Mucosa of rectum (tissue), 2 donors: ENCODE data around the gene SRSF2.
"Not testable (repeated sequence)": the region's sequence is repeated elsewhere in the genome, so short reads cannot be mapped to it uniquely, and the experiment has no call there.

Source experiments
- H3K27ac ChIP-seq, 2 donors: one replicate each; pipeline ENCODE4 v1.7.0; 2013; ENCODE audit warnings: inconsistent platforms in 2 of 2, low read depth in 2 of 2, low read length in 2 of 2
- H3K27me3 ChIP-seq, 2 donors: one replicate each; pipeline ENCODE4 v1.7.0; 2013; ENCODE audit warnings: low read length in 2 of 2; ENCODE audit not compliant: control insufficient read depth in 2 of 2, insufficient read depth in 2 of 2
- H3K36me3 ChIP-seq, 2 donors: one replicate each; pipeline ENCODE4 v1.7.0; 2013; ENCODE audit warnings: low read length in 2 of 2; ENCODE audit not compliant: control insufficient read depth in 2 of 2, insufficient read depth in 2 of 2
- H3K4me1 ChIP-seq, 2 donors: one replicate each; pipeline ENCODE4 v1.7.0; 2013; ENCODE audit warnings: low read length in 2 of 2, mild to moderate bottlenecking in 1 of 2; ENCODE audit not compliant: control insufficient read depth in 2 of 2, insufficient read depth in 2 of 2
- H3K4me3 ChIP-seq, 2 donors: one replicate each; pipeline ENCODE4 v1.7.0; 2013; ENCODE audit warnings: low read length in 2 of 2
- H3K9ac ChIP-seq, 2 donors: one replicate each; pipeline ENCODE4 v1.7.0; 2013; ENCODE audit warnings: low read length in 2 of 2, low read depth in 1 of 2, mild to moderate bottlenecking in 1 of 2
- H3K9me3 ChIP-seq, 2 donors: one replicate each; pipeline ENCODE4 v1.7.0; 2013; ENCODE audit warnings: low read length in 2 of 2; ENCODE audit not compliant: control insufficient read depth in 2 of 2
- donor health status: healthy.
- donor health status: Normal muscosa, but diverticular disease.

The SRSF2 gene

GRCh38 chr17:76713765-76714164 lies 23.4 kb downstream of the SRSF2 start:
- Histone ChIP-seq H3K9me3 (no peaks in the 10 kb centered on the region), H3K4me3 (no peak overlapping the region), H3K27ac (no peak overlapping the region), H3K4me1 (peaks cover 9 to 10% of the 10 kb centered on the region in 2 donors), H3K9ac (no peak overlapping the region), H3K27me3 (no peaks in the 10 kb centered on the region), H3K36me3 (peaks cover 34 to 42% of the 10 kb centered on the region in 2 donors)

GRCh38 chr17:76712321-76712720 lies 24.8 kb downstream of the SRSF2 start:
- H3K27me3 ChIP-seq, H3K9me3 ChIP-seq, H3K4me3 ChIP-seq, H3K27ac ChIP-seq, H3K9ac ChIP-seq: not testable (repeated sequence)
- Histone ChIP-seq H3K36me3 (peaks cover 25 to 32% of the 10 kb centered on the region in 2 donors), H3K4me1 (peaks cover 10 to 11% of the 10 kb centered on the region in 2 donors)

- Histone ChIP-seq H3K9ac (peak within 1 kb of the TSS; percentile 38 to 53), H3K27me3 (no peaks in the 10 kb centered on the region), H3K4me1 (peaks cover 10 to 11% of the 10 kb centered on the region in 2 donors), H3K4me3 (peak within 1 kb of the TSS; percentile 51 to 69), H3K9me3 (no peaks in the 10 kb centered on the region), H3K27ac (peak within 1 kb of the TSS; percentile 76 to 84), H3K36me3 (peaks cover 14 to 19% of the 10 kb centered on the region in 2 donors)
Measured at GRCh38 chr17:76710863-76711611, 26.1 kb downstream of the SRSF2 start, which contains the start of gene MXRA7. TSS of gene MXRA7 (minus strand) at chr17:76710965. CDS start at chr17:76710946, 19 bp downstream.

GRCh38 chr17:76709951-76710862 lies 26.9 kb downstream of the SRSF2 start:
- not testable (repeated sequence) for H3K27me3 ChIP-seq, H3K9me3 ChIP-seq
- Histone ChIP-seq H3K4me3 (peak overlapping the region; percentile 51 to 63), H3K36me3 (peaks cover 6 to 11% of the 10 kb centered on the region in 2 donors), H3K27ac (peak overlapping the region; percentile 76 to 84), H3K9ac (peak overlapping the region; percentile 38 to 53), H3K4me1 (peaks cover 8 to 11% of the 10 kb centered on the region in 2 donors)

- H3K4me1 ChIP-seq: peaks cover 8 to 11% of the 10 kb centered on the region in 2 donors
- peak overlapping the region; percentile 51 to 63 for H3K4me3 ChIP-seq
- H3K27me3 ChIP-seq: no peaks in the 10 kb centered on the region
- peak overlapping the region; percentile 76 to 84 for H3K27ac ChIP-seq
- peak overlapping the region; percentile 47 to 53 for H3K9ac ChIP-seq
- H3K36me3 ChIP-seq: peaks cover 6 to 7% of the 10 kb centered on the region in 2 donors
- H3K9me3 ChIP-seq: no peaks in the 10 kb centered on the region
Measured at GRCh38 chr17:76709077-76709950, 27.8 kb downstream of the SRSF2 start.

GRCh38 chr17:76707985-76708807 lies 28.9 kb downstream of the SRSF2 start:
- H3K9ac ChIP-seq: peak overlapping the region in 1 of 2 donors; percentile 15
- H3K27ac ChIP-seq: peak overlapping the region; percentile 76 to 84
- H3K9me3 ChIP-seq: no peaks in the 10 kb centered on the region
- H3K36me3 ChIP-seq: no peaks in the 10 kb centered on the region
- peaks cover 8 to 11% of the 10 kb centered on the region in 2 donors for H3K4me1 ChIP-seq
- H3K4me3 ChIP-seq: peak overlapping the region in 1 of 2 donors; percentile 63
- H3K27me3 ChIP-seq: no peaks in the 10 kb centered on the region

GRCh38 chr17:76706817-76707216 lies 30.3 kb downstream of the SRSF2 start:
- H3K27ac ChIP-seq: no peak overlapping the region
- H3K27me3 ChIP-seq: no peaks in the 10 kb centered on the region
- no peaks in the 10 kb centered on the region for H3K9me3 ChIP-seq
- H3K4me3 ChIP-seq: no peak overlapping the region
- H3K9ac ChIP-seq: no peak overlapping the region
- peaks cover 8 to 11% of the 10 kb centered on the region in 2 donors for H3K4me1 ChIP-seq
- no peaks in the 10 kb centered on the region for H3K36me3 ChIP-seq

GRCh38 chr17:76704805-76705204 lies 32.3 kb downstream of the SRSF2 start:
- Histone ChIP-seq H3K27ac (no peak overlapping the region), H3K9me3 (no peaks in the 10 kb centered on the region), H3K9ac (no peak overlapping the region), H3K4me1 (peaks cover 7 to 11% of the 10 kb centered on the region in 2 donors), H3K36me3 (no peaks in the 10 kb centered on the region), H3K4me3 (no peak overlapping the region), H3K27me3 (no peaks in the 10 kb centered on the region)
